Endometrial microvascular endothelial cells (primary cell): ENCODE measurements around the gene LRRC28. TPM values are rescaled to one million over a fixed set of nuclear protein-coding genes. Genes with fewer than 3 reads are reported as not detected.
"Not testable (repeated sequence)": the region's sequence is repeated elsewhere in the genome, so short reads cannot be mapped to it uniquely, and the experiment has no call there.

Experiments used
- in situ Hi-C: cut with HindIII; loops from 2 replicates; pipeline ENCODE4 v1.10.0; 2017; ENCODE audit warnings: low sequenced_read_pairs, low pct_unique_long_range_greater_than_20kb; ENCODE audit errors: inconsistent ontology term
- total RNA-seq: library from RNA; depleted of rRNA; stranded (reverse); fragments of >200 nt; gene quantifications from one replicate; pipeline ENCODE4 v1.2.3, GENCODE V29; 2015; ENCODE audit errors: inconsistent ontology term

The LRRC28 gene
- total RNA-seq, 1 donor from 2014 or later: 20.9 TPM

- in situ Hi-C loops: no loop called here
Measured at GRCh38 chr15:99366013-99366412, 114.7 kb downstream of the LRRC28 start.

GRCh38 chr15:99368743-99369142 is 117.5 kb downstream of the LRRC28 start:
- in situ Hi-C loops: no loop called here

GRCh38 chr15:99369196-99369595 is 117.9 kb downstream of the LRRC28 start:
- in situ Hi-C loops: no loop called here

GRCh38 chr15:99371180-99372103 is 120.2 kb downstream of the LRRC28 start:
- in situ Hi-C loops: no loop called here

- in situ Hi-C loops: no loop called here
Measured at GRCh38 chr15:99385005-99385669, 133.9 kb downstream of the LRRC28 start.

- in situ Hi-C loops: no loop called here
Measured at GRCh38 chr15:99385865-99386264, 134.6 kb downstream of the LRRC28 start.

GRCh38 chr15:99386391-99386790 is 135.1 kb downstream of the LRRC28 start:
- in situ Hi-C loops: no loop called here

GRCh38 chr15:99387421-99388168 is 136.3 kb downstream of the LRRC28 start:
- in situ Hi-C loops: no loop called here

GRCh38 chr15:99390667-99391066 is 139.4 kb downstream of the LRRC28 start:
- in situ Hi-C loops: no loop called here

- in situ Hi-C loops: no loop called here
Measured at GRCh38 chr15:99393641-99394040, 142.4 kb downstream of the LRRC28 start.

- in situ Hi-C loops: no loop called here
Measured at GRCh38 chr15:99396375-99396774, 145.1 kb downstream of the LRRC28 start.

GRCh38 chr15:99399061-99399460 is 147.8 kb downstream of the LRRC28 start:
- in situ Hi-C loops: no loop called here

GRCh38 chr15:99399618-99400017 is 148.3 kb downstream of the LRRC28 start:
- in situ Hi-C loops: no loop called here

- in situ Hi-C loops: not testable (repeated sequence)
Measured at GRCh38 chr15:99401216-99401615, 149.9 kb downstream of the LRRC28 start.

- in situ Hi-C loops: no loop called here
Measured at GRCh38 chr15:99402014-99402729, 150.9 kb downstream of the LRRC28 start.

GRCh38 chr15:99403597-99403996 is 152.3 kb downstream of the LRRC28 start:
- in situ Hi-C loops: no loop called here

- in situ Hi-C loops: no loop called here
Measured at GRCh38 chr15:99404454-99404853, 153.2 kb downstream of the LRRC28 start.

- in situ Hi-C loops: no loop called here
Measured at GRCh38 chr15:99406120-99406519, 154.8 kb downstream of the LRRC28 start.
